Measurements from ENCODE around the gene PRKCB.

- TF ChIP-seq CTCF (IDR thresholded peaks at IDR 0.05; ENCODE audit: control extremely low read depth in 1 of 3, insufficient read depth in 1 of 3, low read depth in 1 of 3, low read length in 3 of 3), result no peak
- TF ChIP-seq, protein P1, sequence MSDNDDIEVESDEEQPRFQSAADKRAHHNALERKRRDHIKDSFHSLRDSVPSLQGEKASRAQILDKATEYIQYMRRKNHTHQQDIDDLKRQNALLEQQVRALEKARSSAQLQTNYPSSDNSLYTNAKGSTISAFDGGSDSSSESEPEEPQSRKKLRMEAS (IDR thresholded peaks at IDR 0.05), result no peak
- no peak for TF ChIP-seq JUN (IDR thresholded peaks at IDR 0.05; ENCODE audit: low read depth, low read length)
- no peak for TF ChIP-seq SUZ12 (IDR thresholded peaks at IDR 0.05; ENCODE audit: low read length)
- no peak for TF ChIP-seq TAF1 (IDR thresholded peaks at IDR 0.05; ENCODE audit: low read depth, low read length)
- no peak for TF ChIP-seq POLR2A (IDR thresholded peaks at IDR 0.05; ENCODE audit: control extremely low read depth in 1 of 2, low read depth in 2 of 2, low read length in 2 of 2)
- TF ChIP-seq, protein P2, sequence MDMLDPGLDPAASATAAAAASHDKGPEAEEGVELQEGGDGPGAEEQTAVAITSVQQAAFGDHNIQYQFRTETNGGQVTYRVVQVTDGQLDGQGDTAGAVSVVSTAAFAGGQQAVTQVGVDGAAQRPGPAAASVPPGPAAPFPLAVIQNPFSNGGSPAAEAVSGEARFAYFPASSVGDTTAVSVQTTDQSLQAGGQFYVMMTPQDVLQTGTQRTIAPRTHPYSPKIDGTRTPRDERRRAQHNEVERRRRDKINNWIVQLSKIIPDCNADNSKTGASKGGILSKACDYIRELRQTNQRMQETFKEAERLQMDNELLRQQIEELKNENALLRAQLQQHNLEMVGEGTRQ (IDR thresholded peaks at IDR 0.05; ENCODE audit: low read length), result no peak
- TF ChIP-seq SRF (IDR thresholded peaks at IDR 0.05; ENCODE audit: low read depth, low read length), result no peak
- no peak for TF ChIP-seq ZNF274 (IDR thresholded peaks at IDR 0.05; ENCODE audit: borderline replicate concordance, extremely low read depth, low read length)
- TF ChIP-seq POLR2AphosphoS5 (IDR thresholded peaks at IDR 0.05; ENCODE audit: low read depth, low read length), result no peak
- TF ChIP-seq EGR1 (IDR thresholded peaks at IDR 0.05; ENCODE audit: borderline replicate concordance, low read depth, low read length), result no peak
- TF ChIP-seq BACH1 (IDR thresholded peaks at IDR 0.05; ENCODE audit: low read length), result no peak
- no peak for TF ChIP-seq EZH2 (IDR thresholded peaks at IDR 0.05; ENCODE audit: low read depth, low read length, severe bottlenecking)
Measured at GRCh38 chr16:23999663-24000062, 163.9 kb downstream of the PRKCB start.
